RPMI8226 (cell line): ENCODE results near the gene AMBRA1.
A peak's percentile ranks its signal among the peaks of the same experiment; 100 is the strongest.

Experiments used
- DNase-seq: peaks from one replicate; pipeline ENCODE4 v3.0.0-alpha.2; 2015

Gene AMBRA1

DNA sequence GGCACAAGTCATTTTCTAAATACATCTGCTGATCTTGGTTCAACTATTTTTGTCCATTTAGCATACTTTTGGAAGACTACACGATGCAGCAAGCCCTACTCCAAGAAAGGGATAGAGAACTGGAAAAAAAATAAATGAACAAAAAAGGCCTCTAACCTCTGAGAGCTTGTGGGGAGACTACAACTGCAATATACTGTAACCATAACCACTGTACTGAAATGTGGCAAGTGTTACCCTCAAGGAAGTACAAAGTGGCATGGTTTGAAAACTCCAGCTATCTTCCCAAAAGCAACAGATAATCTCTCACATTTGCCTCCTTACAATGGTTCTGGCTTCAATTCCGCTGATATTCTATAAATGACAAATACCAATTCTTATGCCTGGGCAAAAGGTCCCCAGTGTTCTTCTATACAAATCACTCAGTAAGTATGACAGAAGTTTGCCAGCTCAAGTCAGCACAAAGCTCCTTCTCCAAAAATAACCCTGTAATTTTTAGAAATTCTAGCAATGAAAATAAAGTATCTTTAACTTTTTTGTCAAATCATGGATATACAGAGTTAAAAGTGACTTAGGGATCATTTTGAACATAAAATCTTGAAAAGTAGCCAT lies 22.9 kb downstream of the AMBRA1 start:
- DNase-seq, result no peak

DNA sequence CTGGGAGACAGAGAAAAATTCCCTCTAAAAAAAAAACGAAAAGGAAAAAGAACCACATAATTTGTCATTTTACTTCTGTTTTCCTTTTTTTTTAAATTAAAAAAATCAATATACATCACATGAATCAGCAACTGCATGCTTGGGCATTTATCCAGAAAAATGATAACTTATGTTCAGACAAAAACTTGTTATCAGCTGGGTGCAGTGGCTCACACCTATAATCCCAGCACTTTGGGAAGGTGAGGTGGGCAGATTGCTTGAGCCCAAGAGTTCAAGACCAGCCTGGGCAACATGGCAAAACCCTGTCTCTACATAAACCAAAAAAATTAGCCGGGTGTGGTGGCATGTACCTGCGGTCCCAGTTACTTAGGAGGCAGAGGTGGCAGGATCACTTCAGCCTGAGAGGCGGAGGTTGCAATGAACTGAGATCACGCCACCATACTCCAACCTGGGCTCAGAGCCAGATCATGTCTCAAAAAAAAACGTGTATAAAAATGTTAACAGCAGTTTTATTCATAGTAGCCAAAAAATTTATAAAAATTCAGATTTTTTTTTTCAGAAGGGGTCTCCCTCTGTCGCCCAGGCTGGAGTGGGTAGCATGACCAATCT lies 28.5 kb downstream of the AMBRA1 start:
- no peak for DNase-seq

DNA sequence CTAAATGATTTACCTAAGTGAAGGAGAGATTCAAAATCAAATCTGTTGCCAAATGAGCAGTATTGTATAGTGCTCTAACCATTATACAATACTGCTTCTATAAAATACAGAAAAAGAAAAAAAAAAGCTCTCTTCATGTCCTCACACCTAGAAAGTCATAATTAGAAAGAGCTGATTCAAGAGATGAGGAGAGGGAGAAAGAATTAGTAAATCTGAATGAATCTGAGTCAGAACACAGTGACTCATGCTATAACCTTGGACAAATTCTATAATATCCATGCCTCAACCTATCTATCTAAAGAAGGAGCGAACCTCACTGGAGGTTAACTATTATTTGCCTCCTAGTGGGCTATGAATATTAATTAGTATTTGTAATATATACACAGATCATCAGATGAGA lies 29.4 kb downstream of the AMBRA1 start:
- DNase-seq, result no peak

DNA sequence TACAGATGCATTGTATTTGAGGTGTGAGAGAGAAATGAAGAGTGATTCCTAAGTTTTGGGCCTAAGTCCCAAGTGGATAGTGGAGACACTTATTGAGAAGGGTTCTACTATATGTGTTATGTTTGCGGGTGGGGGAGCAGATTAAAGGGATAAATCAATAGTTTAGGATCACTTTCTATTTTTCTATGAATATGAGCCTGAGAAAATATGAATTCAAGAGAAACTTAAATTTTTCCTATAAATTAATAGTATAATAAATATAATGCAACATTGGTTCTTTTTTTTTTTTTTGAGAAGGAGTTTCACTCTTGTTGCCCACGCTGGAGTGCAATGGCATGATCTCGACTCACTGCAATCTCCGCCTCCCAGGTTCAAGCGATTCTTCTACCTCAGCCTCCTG lies 31.3 kb downstream of the AMBRA1 start:
- no peak for DNase-seq

DNA sequence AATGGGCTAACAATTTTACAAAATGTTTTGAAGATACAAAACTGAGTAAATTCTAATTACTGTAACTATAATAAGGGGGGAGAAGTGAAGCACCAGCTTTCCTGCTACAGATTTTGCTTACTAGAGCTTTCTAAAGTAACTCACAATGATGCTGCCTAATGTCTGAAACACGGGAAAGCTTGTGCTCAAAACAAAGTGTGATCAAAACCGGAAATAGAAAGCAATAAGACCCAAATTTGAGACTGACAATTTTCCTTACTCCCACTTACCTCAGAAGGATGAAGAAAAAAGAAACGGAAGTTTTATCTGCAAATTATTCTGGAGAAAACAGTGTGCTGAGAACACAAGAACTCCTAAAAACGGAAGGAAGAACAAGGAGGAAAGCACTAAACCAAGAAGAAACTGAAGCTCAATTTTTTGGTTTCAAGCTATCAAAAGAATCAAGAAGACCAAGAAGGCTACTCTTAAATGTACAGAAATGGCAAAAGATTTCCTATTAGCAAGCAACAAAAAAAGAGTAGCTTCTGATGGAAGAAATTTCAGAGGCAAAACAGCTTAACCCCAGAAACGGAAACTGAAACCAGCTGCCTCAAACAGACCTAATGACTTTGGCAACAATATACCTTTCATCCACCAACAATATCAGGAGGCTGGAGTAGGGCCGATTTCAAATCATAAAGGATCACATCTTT lies 33.4 kb downstream of the AMBRA1 start:
- DNase-seq, result peak; percentile 58

DNA sequence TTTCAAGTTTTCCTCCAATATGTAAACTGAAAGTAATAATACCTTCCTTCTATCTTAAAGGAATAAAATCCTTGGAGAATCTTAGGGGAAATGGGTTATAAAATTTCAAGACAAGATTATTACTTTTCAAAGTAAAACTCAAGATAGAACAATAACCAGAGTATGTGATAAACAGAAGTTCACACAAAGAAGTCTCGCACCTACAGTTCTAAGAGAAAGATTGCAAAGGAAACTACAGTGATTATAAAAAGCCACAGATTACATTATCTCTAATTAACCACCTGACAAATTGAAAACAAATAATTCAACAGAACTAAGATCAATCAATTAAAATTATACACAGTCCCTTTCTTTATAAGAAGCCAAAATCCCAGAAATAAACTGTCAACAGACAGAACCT lies 34.0 kb downstream of the AMBRA1 start:
- no peak for DNase-seq

DNA sequence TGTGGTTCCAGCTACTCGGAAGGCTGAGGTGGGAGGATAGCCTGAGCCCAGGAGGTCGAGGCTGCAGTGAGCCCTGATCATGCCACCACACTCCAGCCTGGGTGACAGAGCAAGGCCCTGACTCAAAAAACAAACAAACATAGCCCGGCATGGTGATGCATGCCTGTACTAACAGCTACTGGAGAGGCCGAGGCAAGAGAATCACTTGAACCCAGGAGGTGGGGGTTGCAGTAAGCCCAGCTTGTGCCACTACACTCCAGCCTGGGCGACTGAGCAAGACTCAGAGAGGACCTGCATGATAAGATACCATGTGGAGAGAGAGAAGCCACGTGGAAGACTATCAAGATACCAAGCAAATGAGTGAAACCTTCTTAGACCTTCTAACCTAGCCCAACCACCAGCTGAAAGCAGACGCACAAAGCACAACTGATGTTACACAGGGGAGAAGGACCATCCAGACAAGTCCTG lies 36.1 kb downstream of the AMBRA1 start:
- no peak for DNase-seq

DNA sequence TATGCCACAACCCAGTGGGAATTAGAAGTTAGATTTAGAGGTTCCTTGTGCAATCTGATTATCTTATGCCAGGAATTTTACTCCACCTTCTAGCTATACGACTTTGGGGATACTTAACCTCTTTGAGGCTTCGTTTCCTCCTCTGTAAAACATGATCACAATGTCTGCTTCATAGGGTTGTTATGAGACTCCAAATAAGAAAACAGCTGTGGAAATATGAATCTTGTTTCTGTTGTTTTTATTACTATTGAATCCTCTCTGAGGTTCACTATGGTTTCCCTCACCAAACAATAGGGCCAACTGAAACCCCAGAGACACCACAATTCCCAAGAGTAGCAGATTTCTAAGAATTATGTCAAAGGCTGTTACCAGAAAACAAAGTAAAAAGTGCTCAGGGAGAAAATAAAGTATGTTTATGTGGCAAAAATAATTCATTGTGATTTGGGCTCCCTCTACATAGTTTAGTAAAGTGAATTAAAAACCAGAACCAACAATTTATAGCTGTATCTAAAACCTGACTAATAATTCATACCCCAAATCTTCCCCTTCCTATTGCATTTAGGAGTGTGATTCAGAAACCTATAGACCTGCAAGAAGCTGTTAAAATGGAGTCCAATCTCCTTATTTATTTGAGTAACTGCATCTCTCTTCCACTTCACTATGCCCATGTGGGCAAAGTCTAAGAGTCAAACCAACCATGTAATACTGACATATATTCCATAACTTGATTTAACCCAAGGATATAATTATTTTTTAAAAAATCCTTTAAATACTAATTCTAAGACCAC lies 38.4 kb downstream of the AMBRA1 start:
- no peak for DNase-seq

DNA sequence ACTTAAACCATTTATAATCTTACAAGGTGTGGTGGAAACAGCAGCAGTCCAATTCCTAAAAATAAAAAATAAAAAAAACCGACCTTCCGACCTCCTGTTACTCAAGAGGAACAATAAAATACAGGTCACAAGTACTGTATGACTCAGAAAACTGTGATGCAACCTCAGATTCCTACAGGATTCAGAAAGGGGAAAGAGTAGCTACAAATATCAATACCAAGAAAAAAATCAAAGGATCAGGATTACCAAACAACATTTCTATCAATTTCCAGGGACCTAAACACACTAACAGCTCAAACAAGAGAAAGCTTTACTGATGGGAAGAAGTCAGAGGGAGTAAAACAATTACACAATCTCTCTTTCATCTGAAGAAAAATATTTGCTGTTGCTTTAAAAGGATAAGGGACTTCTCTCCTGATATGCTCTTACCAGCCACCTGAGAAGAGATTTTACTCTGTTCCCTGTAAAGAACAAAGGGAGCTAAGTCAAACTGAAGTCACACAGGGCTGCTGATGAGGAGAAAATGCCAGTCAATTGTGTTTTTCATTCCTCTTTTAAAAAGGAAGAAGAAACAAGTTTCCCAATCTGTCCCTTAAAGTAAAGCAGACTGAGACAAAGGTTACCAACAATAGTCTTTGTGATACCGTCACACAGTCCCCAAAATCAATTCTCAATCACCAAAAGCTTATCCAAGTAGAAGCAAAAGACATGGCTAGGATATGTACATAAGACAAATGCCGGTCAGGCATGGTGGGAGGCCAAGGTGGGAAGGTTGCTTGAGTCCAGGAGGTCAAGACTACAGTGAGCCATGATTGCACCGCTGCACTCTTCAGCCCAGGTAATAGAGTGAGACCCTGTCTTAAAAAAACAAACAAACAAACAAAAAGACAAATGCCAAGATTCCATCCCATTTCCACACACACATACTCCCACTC lies 39.3 kb downstream of the AMBRA1 start:
- DNase-seq, result no peak

DNA sequence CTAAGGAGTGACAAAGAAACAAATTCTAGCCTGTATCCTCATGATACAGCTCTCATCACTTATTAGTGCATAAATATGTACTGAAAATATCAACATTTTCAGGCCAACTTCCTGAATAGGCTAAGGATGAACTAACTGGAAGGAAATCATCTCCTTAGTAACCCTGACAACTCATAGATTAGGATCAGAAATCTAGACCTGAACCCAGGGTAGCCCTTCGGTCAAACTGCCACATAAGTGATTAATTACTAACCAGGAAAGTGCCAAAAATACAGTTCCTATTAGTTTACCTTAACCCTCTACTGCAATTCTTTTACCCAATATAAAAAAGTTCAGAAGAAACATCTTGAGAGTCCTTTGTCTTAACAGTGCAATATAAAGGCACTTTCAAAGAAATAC lies 40.0 kb downstream of the AMBRA1 start:
- no peak for DNase-seq

DNA sequence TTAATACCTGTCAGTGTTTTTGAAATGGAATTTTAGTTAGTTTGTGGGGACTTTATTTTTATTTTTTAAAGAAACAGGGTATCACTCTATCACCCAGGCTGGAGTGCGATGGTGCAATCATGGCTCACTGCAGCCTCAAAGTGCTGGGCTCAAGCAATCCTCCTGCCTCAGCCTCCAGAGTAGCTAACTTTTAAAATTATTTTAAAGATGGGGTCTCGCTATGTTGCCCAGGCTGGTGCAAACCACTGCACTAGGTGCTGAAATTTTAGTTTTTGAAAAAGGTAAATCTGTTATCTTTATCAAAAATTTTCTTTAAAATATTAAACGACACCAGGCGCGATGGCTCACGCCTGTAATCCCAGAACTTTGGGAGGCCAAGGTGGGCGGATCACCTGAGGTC lies 42.6 kb downstream of the AMBRA1 start:
- no peak for DNase-seq

DNA sequence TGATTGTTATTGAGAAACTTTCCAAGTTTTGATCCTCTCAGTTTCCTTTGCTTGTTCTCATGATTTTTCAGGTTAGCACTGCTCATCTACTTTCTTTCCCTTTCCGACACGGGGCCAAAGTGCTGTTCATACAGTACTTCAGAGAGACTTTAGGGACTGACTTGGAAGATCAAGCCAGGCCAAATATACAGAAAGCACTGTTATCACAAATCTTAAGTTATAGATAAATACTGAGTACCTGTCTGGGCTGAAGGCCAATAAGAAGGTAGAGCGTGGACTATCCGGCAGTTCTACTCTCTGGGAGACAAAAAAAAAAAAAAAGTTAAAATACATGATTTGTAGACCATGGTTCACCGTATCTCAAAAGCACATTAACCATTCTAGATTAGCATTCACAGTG lies 46.2 kb downstream of the AMBRA1 start:
- DNase-seq, result no peak

DNA sequence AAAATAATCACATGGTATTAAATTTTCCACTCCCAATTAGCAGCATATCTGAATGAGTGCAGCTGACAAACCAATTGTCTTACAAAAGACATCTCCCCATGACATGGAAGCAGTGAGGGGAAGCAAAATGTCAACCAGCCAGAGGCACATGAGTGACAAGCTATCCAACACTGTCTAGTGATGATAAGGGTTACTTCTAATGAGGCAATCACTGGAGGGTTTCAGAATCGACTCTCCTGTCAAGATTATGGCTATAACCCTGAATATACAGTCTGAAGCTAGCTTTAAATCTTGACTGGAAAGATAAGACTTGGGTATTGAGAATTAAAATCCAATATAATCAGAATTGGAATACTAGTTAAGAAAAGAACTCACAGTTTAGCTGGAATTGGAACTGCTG lies 50.3 kb downstream of the AMBRA1 start:
- DNase-seq, result no peak

DNA sequence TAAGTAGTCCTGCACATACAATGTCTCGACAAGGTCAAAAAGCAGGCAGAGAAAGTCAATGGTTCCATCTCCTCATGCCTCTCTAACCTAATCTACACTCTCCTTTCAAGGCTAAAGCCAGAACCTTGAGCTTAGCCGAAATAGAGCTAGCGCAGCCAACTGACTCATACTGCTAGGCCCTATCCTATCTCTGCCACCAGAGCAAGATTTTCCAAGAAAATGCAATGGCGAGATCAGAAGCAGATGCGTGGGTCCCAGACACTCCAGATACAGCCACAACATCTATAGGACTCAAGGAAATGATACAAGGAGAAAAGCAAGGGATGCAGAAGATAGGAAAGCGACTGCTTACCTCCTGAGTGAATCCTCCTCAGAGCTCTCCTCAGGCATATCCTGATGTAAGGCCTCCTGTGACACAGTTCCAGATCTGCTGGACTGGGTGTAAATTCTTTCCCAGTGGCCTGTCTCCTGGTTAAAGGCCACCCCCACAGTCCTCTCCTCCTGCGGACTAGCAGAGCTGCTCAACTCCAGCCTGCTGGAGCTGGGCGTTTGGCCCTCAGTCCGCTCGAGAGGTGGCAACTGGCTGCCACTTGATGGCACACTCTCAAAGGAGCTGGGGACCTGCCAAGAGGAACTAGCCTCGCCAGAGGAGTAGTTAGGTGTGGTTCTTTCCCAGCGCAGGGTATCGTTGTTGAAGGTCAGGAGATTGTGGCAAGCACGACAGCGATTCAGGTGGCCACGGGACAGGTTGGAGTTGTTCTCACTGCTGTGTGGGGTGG lies 52.0 kb downstream of the AMBRA1 start:
- DNase-seq, result peak; percentile 12

DNA sequence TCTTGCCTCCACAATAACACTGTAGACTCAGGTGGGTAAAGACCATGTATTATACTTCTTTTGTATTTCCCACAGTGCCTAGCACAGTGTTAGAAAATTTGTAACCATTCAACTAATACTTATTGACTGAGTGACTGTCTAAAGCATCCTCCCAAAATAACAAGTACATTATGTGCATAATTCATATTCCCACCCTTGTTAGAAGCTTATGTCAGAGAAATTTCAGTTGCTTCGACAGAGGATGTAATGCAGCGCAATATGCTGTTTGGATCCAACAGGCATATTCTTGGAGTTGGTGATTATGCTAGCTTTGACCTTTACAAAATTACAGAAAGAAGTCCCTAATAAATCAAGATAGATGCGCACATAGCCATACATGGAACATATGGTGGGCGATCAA lies 53.0 kb downstream of the AMBRA1 start:
- DNase-seq, result no peak

DNA sequence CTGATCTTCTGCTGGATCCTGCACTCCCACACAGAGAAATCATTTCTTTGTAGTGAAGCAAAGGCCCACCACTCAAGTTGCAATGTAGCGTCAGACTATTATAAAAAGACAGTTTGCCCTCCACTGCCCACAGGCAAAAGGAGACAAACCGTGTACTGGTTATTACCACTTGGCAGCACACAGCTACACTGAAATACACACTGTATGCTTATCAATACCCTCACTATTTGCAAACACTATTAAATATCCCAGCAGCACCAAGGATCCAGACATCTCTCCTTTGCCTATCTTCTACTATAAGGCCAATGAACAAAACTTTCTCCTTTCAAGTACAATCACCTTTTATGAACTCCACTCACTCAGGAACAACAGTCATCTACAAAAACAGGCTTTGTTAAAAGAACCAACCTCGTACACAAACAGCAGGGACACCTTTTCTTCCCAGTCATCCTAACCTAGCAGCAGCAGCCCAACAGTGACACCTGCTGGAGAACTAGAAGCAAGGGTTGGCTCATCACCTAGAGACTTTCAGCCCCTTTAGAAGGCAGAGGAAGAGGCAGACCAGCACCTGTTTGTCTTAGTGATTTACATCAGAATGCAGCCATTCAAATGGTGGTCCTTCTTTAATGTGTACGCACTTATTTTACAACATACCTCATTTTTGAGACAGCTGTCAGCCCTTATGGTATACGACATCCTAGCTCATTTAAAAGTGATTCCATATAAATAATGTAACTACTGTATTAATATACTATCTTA lies 56.1 kb downstream of the AMBRA1 start:
- DNase-seq, result peak; percentile 63

DNA sequence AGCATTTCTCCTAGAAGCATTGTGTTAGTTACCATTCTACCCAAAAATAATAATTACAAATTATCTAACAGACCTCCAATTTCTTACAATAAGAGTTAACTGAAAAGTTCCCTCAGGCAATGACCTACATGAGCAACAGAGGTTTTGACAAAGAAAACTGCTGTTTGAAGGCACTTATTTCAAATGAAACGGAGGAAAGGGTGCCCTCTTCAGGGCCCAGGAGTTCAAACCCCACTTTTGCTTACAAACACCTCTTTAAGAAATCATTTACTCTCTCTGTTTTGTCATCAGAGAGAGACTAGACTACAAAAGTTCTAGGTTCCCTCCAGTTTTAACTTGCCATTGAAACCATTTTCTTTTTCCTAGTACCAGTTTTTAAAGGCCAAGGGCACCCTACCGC lies 56.7 kb downstream of the AMBRA1 start:
- DNase-seq, result no peak

DNA sequence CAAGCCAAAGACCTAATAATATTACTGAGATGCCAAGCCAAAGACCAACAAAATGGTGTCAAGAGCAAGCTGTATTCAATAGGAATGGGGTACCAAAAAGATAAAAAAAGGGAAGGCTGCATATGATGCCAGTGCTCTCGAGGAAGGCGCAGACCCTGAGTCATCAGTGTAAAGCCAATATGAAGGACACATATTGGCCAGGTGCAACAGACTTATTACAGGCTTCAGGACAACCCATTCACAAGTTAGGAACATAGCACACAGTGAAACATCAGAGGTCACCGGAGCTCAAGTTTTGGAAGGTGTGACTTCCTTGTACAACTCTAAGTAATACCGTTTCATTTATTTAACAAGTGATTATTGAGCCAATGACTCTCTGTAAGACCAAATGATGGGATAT lies 58.1 kb downstream of the AMBRA1 start:
- DNase-seq, result no peak

DNA sequence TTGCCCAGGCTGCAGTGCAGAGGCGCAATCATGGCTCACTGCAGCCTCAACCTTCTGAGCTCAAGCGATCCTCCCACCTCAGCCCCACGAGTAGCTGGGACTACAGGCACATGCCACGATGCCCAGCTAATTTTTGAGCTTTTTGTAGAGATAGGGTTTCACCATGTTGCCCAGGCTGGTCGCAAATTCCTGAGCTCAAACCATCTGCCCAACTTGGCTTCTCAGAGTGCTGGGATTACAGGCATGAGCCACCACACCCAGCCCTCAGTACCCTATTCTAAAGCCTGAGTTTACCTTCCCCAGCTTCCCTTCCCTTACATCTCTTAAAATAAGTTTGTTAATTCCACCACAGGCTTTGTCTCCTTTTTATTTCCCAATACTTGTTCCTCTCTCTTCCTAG lies 59.1 kb downstream of the AMBRA1 start:
- no peak for DNase-seq

DNA sequence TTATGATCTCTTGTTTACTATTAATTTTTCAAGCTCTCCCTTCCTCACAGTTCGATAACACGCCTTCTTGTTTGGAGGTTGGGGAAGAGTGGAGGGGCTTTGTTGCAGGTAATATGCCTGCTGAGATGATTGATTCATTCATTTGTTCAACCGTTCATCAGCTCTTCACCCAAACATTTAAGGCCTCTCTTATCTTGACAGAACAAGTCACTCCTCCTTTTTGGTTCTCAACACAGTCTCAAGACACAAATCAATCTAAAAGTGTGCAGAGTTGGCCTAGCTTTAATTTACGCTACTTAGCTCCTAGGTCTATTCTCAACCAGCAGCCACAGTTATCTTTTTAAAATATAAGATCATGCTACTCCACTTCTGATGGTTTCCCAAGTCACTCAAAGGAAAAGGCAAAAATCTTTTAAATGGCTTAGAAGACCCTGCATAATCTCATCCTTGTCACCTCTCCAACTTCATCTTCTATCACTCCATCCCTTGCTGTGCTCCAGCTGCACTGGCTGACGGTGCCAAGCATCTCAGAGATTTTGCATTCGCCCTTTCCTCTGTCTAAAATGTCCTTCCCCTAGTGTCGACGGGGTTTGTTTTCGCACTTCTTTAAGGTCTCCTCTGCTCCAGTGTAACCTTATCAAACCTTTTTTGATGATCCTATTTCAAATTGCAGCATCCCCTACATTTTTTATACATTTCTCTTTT lies 60.3 kb downstream of the AMBRA1 start:
- DNase-seq, result no peak
